WTC11 (cell line): ENCODE results near the gene C10orf105.

Source experiments
- ATF1 ChIP-seq: sonication (generic); formaldehyde crosslinking; IDR thresholded peaks from 2 replicates; pipeline ENCODE4 v1.8.1; 2023; ENCODE audit warnings: mild to moderate bottlenecking, moderate library complexity, missing genetic modification reagents
- ESRRA ChIP-seq: sonication (generic); formaldehyde crosslinking; IDR thresholded peaks from 2 replicates; pipeline ENCODE4 v1.8.1; 2022; ENCODE audit warnings: mild to moderate bottlenecking, missing genetic modification reagents, borderline replicate concordance
- FOXJ3 ChIP-seq: sonication (generic); formaldehyde crosslinking; IDR thresholded peaks from 2 replicates; pipeline ENCODE4 v1.9.0; 2021; ENCODE audit warnings: missing genetic modification reagents, mild to moderate bottlenecking, borderline replicate concordance
- NR2C2 ChIP-seq: sonication (generic); formaldehyde crosslinking; IDR thresholded peaks from 2 replicates; pipeline ENCODE4 v1.8.0; 2022; ENCODE audit warnings: mild to moderate bottlenecking, missing genetic modification reagents
- NR3C1 ChIP-seq: sonication (generic); formaldehyde crosslinking; conservative IDR thresholded peaks from 2 replicates; pipeline ENCODE4 v1.8.1; 2023; ENCODE audit warnings: low read depth, mild to moderate bottlenecking, missing genetic modification reagents
- TP53 ChIP-seq: sonication (generic); formaldehyde crosslinking; IDR thresholded peaks from 2 replicates; pipeline ENCODE4 v1.8.1; 2023; ENCODE audit warnings: mild to moderate bottlenecking, missing genetic modification reagents
- TF ChIP-seq, protein P1 (sequence below): fragments of 200-600 bp; IDR thresholded peaks from 2 replicates; pipeline ENCODE4 v1.8.0; 2022; ENCODE audit warnings: antibody characterized with exemption
- TF ChIP-seq, protein P2 (sequence below): sonication (generic); formaldehyde crosslinking; IDR thresholded peaks from 2 replicates; pipeline ENCODE4 v1.8.1; 2023; ENCODE audit warnings: mild to moderate bottlenecking, missing genetic modification reagents
- TF ChIP-seq, protein P3 (sequence below): sonication (generic); formaldehyde crosslinking; IDR thresholded peaks from 2 replicates; pipeline ENCODE4 v1.8.1; 2022; ENCODE audit warnings: low read depth, missing genetic modification reagents, borderline replicate concordance
- TF ChIP-seq, protein P4 (sequence below): sonication (generic); formaldehyde crosslinking; IDR thresholded peaks from 2 replicates; pipeline ENCODE4 v1.8.1; 2023; ENCODE audit warnings: mild to moderate bottlenecking, missing genetic modification reagents, moderate library complexity
- TF ChIP-seq, protein P5 (sequence below): sonication (generic); formaldehyde crosslinking; IDR thresholded peaks from 2 replicates; pipeline ENCODE4 v1.8.0; 2022; ENCODE audit warnings: mild to moderate bottlenecking, missing genetic modification reagents

DNA sequence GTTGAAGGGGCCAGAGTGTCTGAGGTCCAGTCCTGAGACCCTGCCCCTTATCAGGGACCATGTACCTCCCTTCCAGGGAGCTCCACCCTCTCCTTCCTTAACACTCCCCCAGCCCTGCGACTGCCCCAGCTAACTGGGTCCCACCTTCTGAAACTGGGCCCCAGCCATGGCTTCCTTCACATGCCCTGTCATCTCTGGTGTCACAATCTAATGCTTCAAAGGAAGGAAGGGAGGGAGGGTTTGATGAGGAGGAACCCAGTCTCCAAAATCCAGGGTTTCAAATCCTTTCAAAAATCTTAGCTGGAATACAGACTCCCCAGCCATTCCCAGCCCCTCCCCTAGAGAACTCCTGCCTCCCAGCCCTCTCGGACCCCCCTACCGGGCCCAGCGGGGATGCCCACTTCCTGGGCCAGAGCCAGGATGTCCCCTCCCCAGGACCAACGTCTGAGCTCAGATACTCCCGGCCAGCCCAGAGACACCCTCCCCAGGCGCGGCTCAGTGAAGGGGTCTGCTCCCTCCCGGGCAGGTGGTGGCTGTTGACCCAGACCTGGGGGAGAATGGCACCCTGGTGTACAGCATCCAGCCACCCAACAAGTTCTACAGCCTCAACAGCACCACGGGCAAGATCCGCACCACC, 18.0 kb downstream of the C10orf105 start:
- TF ChIP-seq FOXJ3 (CRISPR knock-in tag) = no peak
- no peak for TF ChIP-seq TP53 (CRISPR knock-in tag)
- no peak; the same call in 1 of the 2 replicates for TF ChIP-seq NR2C2 (CRISPR knock-in tag)
- TF ChIP-seq, protein P1, sequence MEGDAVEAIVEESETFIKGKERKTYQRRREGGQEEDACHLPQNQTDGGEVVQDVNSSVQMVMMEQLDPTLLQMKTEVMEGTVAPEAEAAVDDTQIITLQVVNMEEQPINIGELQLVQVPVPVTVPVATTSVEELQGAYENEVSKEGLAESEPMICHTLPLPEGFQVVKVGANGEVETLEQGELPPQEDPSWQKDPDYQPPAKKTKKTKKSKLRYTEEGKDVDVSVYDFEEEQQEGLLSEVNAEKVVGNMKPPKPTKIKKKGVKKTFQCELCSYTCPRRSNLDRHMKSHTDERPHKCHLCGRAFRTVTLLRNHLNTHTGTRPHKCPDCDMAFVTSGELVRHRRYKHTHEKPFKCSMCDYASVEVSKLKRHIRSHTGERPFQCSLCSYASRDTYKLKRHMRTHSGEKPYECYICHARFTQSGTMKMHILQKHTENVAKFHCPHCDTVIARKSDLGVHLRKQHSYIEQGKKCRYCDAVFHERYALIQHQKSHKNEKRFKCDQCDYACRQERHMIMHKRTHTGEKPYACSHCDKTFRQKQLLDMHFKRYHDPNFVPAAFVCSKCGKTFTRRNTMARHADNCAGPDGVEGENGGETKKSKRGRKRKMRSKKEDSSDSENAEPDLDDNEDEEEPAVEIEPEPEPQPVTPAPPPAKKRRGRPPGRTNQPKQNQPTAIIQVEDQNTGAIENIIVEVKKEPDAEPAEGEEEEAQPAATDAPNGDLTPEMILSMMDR = no peak
- TF ChIP-seq, protein P2, sequence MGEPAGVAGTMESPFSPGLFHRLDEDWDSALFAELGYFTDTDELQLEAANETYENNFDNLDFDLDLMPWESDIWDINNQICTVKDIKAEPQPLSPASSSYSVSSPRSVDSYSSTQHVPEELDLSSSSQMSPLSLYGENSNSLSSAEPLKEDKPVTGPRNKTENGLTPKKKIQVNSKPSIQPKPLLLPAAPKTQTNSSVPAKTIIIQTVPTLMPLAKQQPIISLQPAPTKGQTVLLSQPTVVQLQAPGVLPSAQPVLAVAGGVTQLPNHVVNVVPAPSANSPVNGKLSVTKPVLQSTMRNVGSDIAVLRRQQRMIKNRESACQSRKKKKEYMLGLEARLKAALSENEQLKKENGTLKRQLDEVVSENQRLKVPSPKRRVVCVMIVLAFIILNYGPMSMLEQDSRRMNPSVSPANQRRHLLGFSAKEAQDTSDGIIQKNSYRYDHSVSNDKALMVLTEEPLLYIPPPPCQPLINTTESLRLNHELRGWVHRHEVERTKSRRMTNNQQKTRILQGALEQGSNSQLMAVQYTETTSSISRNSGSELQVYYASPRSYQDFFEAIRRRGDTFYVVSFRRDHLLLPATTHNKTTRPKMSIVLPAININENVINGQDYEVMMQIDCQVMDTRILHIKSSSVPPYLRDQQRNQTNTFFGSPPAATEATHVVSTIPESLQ (CRISPR knock-in tag) = no peak
- no peak for TF ChIP-seq ATF1
- TF ChIP-seq ESRRA (CRISPR knock-in tag) = no peak
- TF ChIP-seq NR3C1 (CRISPR knock-in tag) = no peak
- TF ChIP-seq, protein P3, sequence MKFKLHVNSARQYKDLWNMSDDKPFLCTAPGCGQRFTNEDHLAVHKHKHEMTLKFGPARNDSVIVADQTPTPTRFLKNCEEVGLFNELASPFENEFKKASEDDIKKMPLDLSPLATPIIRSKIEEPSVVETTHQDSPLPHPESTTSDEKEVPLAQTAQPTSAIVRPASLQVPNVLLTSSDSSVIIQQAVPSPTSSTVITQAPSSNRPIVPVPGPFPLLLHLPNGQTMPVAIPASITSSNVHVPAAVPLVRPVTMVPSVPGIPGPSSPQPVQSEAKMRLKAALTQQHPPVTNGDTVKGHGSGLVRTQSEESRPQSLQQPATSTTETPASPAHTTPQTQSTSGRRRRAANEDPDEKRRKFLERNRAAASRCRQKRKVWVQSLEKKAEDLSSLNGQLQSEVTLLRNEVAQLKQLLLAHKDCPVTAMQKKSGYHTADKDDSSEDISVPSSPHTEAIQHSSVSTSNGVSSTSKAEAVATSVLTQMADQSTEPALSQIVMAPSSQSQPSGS = no peak
- TF ChIP-seq, protein P4, sequence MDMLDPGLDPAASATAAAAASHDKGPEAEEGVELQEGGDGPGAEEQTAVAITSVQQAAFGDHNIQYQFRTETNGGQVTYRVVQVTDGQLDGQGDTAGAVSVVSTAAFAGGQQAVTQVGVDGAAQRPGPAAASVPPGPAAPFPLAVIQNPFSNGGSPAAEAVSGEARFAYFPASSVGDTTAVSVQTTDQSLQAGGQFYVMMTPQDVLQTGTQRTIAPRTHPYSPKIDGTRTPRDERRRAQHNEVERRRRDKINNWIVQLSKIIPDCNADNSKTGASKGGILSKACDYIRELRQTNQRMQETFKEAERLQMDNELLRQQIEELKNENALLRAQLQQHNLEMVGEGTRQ (CRISPR knock-in tag) = no peak
- TF ChIP-seq, protein P5, sequence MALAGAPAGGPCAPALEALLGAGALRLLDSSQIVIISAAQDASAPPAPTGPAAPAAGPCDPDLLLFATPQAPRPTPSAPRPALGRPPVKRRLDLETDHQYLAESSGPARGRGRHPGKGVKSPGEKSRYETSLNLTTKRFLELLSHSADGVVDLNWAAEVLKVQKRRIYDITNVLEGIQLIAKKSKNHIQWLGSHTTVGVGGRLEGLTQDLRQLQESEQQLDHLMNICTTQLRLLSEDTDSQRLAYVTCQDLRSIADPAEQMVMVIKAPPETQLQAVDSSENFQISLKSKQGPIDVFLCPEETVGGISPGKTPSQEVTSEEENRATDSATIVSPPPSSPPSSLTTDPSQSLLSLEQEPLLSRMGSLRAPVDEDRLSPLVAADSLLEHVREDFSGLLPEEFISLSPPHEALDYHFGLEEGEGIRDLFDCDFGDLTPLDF (CRISPR knock-in tag) = no peak
